PC-9 (cell line): ENCODE measurements around the gene C1GALT1C1.

ENCODE experiments used
- EZH2 ChIP-seq: fragments of 200-600 bp; sonication (generic); IDR thresholded peaks from 2 replicates; pipeline ENCODE4 v1.8.0; 2017; ENCODE audit warnings: antibody characterized with exemption, low read depth
- TF ChIP-seq, protein P1 (sequence below): fragments of 200-600 bp; sonication (generic); conservative IDR thresholded peaks from 2 replicates; pipeline ENCODE4 v1.6.1; 2017; ENCODE audit warnings: mixed run types, antibody characterized with exemption, mild to moderate bottlenecking, moderate library complexity

DNA sequence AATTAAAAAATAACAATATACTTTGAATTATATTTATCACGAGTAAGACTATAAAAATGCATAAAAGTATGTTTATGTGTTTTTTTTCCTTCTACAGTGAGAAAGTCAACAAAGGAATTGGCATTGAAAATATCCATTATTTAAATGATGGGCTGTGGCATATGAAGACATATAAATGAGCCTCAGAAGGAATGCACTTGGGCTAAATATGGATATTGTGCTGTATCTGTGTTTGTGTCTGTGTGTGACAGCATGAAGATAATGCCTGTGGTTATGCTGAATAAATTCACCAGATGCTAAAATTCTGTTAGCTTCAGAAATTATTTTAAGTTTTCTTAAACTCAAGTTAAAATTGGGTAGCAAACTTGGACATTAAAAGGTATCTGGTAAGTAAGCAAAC, 17.8 kb downstream of the C1GALT1C1 start:
- TF ChIP-seq, protein P1, sequence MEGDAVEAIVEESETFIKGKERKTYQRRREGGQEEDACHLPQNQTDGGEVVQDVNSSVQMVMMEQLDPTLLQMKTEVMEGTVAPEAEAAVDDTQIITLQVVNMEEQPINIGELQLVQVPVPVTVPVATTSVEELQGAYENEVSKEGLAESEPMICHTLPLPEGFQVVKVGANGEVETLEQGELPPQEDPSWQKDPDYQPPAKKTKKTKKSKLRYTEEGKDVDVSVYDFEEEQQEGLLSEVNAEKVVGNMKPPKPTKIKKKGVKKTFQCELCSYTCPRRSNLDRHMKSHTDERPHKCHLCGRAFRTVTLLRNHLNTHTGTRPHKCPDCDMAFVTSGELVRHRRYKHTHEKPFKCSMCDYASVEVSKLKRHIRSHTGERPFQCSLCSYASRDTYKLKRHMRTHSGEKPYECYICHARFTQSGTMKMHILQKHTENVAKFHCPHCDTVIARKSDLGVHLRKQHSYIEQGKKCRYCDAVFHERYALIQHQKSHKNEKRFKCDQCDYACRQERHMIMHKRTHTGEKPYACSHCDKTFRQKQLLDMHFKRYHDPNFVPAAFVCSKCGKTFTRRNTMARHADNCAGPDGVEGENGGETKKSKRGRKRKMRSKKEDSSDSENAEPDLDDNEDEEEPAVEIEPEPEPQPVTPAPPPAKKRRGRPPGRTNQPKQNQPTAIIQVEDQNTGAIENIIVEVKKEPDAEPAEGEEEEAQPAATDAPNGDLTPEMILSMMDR: no peak
- TF ChIP-seq EZH2: no peak
